Measurements from ENCODE around the gene LBH. TPM values are rescaled to one million over a fixed set of nuclear protein-coding genes. Genes with fewer than 3 reads are reported as not detected.

The LBH gene
- polyA plus RNA-seq, 1 experiment = 145 TPM

GRCh38 chr2:30195016-30195415 is 36.3 kb upstream of the LBH start:
- Histone ChIP-seq H3K27me3 (ENCODE audit: control insufficient read depth, insufficient read depth, low read length) (no peaks in the 10 kb centered on the region; the same call in 1 of the 2 replicates), H3K4me3 (ENCODE audit: low read depth, low read length) (no peak overlapping the region), H3K36me3 (ENCODE audit: control insufficient read depth, insufficient read depth, low read length) (no peaks in the 10 kb centered on the region)
- POLR2A ChIA-PET = no interaction called here
- CTCF ChIA-PET = interaction anchor here (0.6 kb wide), 1 partner anchor 17 kb away, joined by 3 read pairs; no protein-coding TSS in a partner anchor
- DNase-seq (ENCODE audit: low read depth) = no peak
- TF ChIP-seq CTCF (IDR thresholded peaks at IDR 0.05; ENCODE audit: insufficient read depth, low read depth, low read length) = no peak

- Histone ChIP-seq H3K27me3 (ENCODE audit: control insufficient read depth, insufficient read depth, low read length) (no peaks in the 10 kb centered on the region; the same call in 1 of the 2 replicates), H3K4me3 (ENCODE audit: low read depth, low read length) (no peak overlapping the region), H3K36me3 (ENCODE audit: control insufficient read depth, insufficient read depth, low read length) (no peaks in the 10 kb centered on the region)
- POLR2A ChIA-PET = no interaction called here
- CTCF ChIA-PET = interaction anchor here (1.4 kb wide), 1 partner anchor 11 kb away, joined by 5 read pairs; no protein-coding TSS in a partner anchor
- TF ChIP-seq CTCF (IDR thresholded peaks at IDR 0.05; ENCODE audit: insufficient read depth, low read depth, low read length) = no peak
- no peak for DNase-seq (ENCODE audit: low read depth)
Observed at GRCh38 chr2:30197570-30198192, 33.7 kb upstream of the LBH start.

GRCh38 chr2:30201990-30202389 is 29.3 kb upstream of the LBH start:
- H3K4me3 ChIP-seq (ENCODE audit: low read depth, low read length) = no peak overlapping the region
- H3K27me3 ChIP-seq (ENCODE audit: control insufficient read depth, insufficient read depth, low read length) = no peaks in the 10 kb centered on the region; the same call in 1 of the 2 replicates
- no peaks in the 10 kb centered on the region for H3K36me3 ChIP-seq (ENCODE audit: control insufficient read depth, insufficient read depth, low read length)
- DNase-seq (ENCODE audit: low read depth) = no peak
- ChIA-PET POLR2A (no interaction called here), CTCF (interaction anchor here (1.1 to 2.8 kb wide), 4 partner anchors 9 to 509 kb away, joined by 3 to 17 read pairs (median 8); no protein-coding TSS in a partner anchor)
- TF ChIP-seq CTCF (IDR thresholded peaks at IDR 0.05; ENCODE audit: insufficient read depth, low read depth, low read length) = no peak

- no peaks in the 10 kb centered on the region for H3K36me3 ChIP-seq (ENCODE audit: control insufficient read depth, insufficient read depth, low read length)
- ChIA-PET POLR2A (no interaction called here), CTCF (interaction anchor here (9.8 to 12.8 kb wide), 2 partner anchors 38 to 506 kb away, joined by 69 to 365 read pairs; no protein-coding TSS in a partner anchor)
- H3K27me3 ChIP-seq (ENCODE audit: control insufficient read depth, insufficient read depth, low read length) = no peaks in the 10 kb centered on the region; the same call in 1 of the 2 replicates
- no peak for TF ChIP-seq CTCF (IDR thresholded peaks at IDR 0.05; ENCODE audit: insufficient read depth, low read depth, low read length)
- DNase-seq (ENCODE audit: low read depth) = no peak
- H3K4me3 ChIP-seq (ENCODE audit: low read depth, low read length) = no peak overlapping the region
Observed at GRCh38 chr2:30203156-30203555, 28.2 kb upstream of the LBH start.

GRCh38 chr2:30204281-30204680 is 27.1 kb upstream of the LBH start:
- CTCF ChIA-PET = interaction anchor here (1.0 to 12.8 kb wide), 3 partner anchors 9 to 505 kb away, joined by 3 to 365 read pairs (median 69); no protein-coding TSS in a partner anchor
- H3K36me3 ChIP-seq (ENCODE audit: control insufficient read depth, insufficient read depth, low read length) = no peaks in the 10 kb centered on the region
- no peak for TF ChIP-seq CTCF (IDR thresholded peaks at IDR 0.05; ENCODE audit: insufficient read depth, low read depth, low read length)
- no peaks in the 10 kb centered on the region; the same call in 1 of the 2 replicates for H3K27me3 ChIP-seq (ENCODE audit: control insufficient read depth, insufficient read depth, low read length)
- no peak for DNase-seq (ENCODE audit: low read depth)
- H3K4me3 ChIP-seq (ENCODE audit: low read depth, low read length) = no peak overlapping the region
- POLR2A ChIA-PET = no interaction called here

All from BJ (cell line).